Activated CD4-positive, CD25-positive, alpha-beta regulatory T cell (primary cell): ENCODE data around the gene TOM1L1.
"Not testable (repeated sequence)": the region's sequence is repeated elsewhere in the genome, so short reads cannot be mapped to it uniquely, and the experiment has no call there.

ENCODE experiments used
- DNase-seq, 4 experiments: peaks; one replicate each; lab custom pipeline; 2025; lab: John Stamatoyannopoulos, UW

TOM1L1 gene

GRCh38 chr17:54900457-54901229 is at the start of gene TOM1L1:
Gene TOM1L1 (plus strand): TSS chr17:54900852. CDS start chr17:54900866, 14 bp downstream.
- no peak for DNase-seq

- no peak for DNase-seq
Measured at GRCh38 chr17:54859187-54859586, 41.5 kb upstream of the TOM1L1 start.

DNA sequence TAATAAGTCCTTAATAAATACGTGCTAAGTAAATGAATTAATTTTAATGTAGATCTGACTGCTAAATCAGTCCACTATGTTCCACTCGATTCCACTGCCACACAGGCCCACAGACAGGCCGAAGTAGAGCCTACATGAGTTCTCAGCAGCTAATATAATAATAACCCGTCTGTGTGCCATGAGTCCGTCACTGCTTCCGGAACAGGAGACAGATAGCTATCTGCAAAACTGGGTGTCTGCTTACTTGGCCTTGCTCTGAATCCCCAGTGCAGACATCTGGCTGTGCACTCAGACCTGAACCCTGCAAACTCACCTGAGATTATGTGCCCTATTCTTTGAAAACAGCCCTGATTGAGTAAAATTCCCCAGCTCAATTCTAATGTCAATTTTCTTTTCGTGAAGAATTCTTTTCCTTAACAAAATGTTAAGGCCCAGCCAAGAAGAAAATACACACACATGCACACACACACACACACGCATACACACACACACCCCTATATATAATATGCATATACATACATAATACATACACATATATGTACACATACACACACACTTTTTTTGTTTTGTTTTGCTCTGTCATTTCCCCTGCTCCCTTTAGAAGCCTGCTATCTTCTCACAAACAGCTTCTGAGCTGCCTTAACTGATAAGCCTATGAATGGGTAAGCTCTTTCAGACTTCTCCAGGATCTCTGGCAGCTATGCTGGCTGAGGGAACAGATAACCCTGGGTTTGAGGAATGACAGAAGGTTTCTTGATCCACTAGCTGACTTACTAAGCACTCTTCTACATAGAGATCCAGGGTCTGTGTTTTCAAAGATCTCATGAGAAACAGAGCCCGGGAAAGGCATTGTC is 39.8 kb upstream of the TOM1L1 start:
- DNase-seq, result no peak

- no peak for DNase-seq
Measured at GRCh38 chr17:54861471-54861983, 39.1 kb upstream of the TOM1L1 start.

DNA sequence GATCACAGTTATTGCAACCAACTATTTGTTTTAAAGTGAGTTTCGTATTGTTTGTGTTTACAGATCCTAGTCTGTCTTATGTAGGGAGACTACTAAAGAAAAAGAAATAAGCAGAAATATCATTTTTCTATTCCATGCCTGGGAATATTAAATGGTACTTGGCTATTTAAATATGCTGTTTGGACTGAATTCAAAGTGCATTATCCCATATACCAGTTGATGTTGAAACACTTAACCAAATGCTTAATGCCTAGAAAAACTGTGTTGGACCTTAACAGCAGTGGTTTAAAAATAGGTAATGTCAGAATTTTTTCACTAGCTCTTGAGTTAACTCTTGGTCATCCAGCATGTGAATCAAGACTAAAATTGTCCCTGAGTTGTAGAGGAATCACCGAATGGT is 37.5 kb upstream of the TOM1L1 start:
- DNase-seq, result no peak

DNA sequence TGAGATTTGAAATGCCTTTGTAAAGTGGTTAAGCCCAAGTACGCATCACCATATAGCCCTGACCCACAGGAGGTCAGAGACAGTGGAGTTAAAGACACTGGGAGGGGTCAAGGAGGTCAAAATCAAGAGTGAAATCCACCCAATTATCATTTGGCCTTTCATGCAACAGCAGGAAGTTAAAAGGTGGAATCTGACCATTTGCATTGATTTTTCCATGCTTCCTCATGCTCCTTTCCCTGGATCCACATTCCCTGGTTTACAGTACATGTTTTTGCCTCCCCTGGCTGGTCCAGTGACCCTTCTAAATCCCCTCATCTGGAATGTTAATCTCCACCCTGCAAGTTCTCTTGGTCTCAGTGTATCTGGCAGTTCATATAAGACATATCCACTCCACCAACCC is 36.6 kb upstream of the TOM1L1 start:
- DNase-seq, result no peak

GRCh38 chr17:54864636-54865356 is 35.9 kb upstream of the TOM1L1 start:
- no peak for DNase-seq

DNA sequence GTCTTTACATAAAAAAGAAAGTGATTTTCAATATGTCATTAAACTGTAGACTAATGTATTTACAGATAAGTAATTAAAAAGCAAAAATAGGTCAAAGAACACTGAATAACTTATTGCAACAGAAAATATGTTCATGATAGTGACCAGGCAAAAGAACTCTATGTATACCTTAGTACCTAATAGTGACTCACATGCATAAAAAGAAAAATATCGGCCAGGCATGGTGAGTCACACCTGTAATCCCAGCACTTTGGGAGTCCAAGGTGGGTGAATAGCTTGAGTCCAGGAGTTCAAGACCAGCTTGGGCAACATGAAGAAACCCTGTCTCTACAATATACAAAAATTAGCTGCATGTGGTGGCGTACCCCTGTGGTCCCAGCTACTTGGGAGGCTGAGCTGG is 33.0 kb upstream of the TOM1L1 start:
- no peak for DNase-seq

- no peak for DNase-seq
Measured at GRCh38 chr17:54870671-54871175, 29.9 kb upstream of the TOM1L1 start.

DNA sequence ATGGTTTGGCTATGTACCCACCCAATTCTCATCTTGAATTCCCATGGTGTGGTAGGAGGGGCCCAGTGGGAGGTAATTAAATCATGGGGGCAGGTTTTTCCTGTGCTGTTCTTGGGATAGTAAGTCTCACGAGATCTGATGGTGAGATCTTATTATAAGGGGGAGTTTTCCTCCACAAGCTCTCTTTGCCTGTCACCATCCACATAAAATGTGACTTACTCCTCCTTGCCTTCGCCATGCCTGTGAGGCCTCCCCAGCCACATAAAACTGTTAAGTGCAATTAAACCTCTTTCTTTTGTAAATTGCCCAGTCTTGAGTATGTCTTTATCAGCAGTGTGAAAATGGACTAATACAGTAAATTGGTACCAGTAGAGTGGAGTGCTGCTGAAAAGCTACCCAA is 24.7 kb upstream of the TOM1L1 start:
- not testable (repeated sequence) for DNase-seq

DNA sequence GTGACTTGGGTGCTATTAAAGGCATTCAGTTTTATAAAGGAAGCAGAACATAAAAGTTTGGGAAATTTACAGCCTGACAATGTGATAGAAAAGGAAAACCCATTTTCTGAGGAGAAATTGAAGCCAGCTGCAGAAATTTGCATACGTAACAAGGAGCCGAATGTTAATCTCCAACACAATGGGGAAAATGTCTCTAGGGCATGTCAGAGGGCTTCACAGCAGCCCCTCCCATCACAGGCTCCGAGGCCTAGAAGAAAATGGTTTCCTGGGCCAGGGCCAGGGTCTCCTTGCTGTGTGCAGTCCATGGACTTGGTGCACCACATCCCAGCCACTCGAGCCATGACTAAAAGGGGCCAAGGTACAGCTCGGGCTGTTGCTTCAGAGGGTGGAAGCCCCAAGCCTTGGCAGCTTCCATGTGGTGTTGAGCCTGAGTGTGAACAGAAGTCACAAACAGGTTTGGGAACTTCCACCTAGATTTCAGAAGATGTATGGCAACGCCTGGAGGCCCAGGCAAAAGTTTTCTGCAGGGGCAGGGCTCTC is 23.9 kb upstream of the TOM1L1 start:
- DNase-seq, result no peak

DNA sequence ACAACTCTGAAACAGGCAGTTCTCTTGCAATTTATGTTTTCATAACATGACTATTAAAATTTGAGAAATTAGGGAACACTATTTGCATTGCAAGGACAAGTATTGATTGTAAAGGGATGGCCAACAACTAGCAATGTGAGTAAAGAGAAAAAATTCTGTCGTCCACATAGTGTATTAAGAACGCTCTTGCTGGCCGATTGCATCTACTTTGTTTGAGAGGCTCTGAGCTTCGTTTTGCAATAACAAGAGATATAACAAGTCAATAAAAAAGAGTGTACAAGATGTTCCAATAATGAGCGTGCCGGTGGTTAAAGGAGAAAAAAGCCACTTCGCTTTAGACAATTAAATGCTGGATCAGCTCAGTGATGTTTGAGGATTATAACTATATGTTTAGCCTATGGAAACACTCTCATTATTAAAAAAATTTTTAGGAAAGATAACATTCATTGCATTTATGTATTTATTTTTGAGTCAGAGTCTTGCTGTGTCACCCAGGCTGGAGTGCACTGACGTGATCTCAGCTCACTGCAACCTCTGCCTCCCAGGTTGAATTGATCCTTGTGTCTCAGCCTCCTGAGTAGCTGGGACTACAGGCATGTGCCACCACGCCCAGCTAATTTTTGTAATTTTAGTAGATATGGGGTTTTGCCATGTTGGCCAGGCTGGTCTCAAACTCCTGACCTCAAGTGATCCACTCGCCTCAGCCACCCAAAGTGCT is 19.2 kb upstream of the TOM1L1 start:
- DNase-seq, result no peak

DNA sequence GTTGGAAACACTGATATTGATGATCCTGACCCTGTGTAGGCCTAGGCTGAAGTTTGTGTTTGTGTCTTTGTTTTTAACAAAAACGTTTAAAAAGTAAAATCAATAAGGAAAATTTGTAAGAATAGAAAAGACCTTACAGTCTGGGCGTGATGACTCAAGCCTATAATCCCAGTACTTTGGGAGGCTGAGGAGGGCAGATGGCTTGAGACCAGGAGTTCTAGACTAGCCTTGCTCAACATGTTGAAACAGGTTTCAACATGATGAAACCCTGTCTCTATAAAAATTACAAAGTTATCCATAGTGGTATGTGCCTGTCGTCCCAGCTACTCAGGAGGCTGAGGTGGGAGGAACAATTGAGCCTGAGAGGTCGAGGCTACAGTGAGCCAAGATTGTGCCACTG is 18.3 kb upstream of the TOM1L1 start:
- no peak for DNase-seq

- no peak for DNase-seq
Measured at GRCh38 chr17:54882950-54883349, 17.7 kb upstream of the TOM1L1 start.

DNA sequence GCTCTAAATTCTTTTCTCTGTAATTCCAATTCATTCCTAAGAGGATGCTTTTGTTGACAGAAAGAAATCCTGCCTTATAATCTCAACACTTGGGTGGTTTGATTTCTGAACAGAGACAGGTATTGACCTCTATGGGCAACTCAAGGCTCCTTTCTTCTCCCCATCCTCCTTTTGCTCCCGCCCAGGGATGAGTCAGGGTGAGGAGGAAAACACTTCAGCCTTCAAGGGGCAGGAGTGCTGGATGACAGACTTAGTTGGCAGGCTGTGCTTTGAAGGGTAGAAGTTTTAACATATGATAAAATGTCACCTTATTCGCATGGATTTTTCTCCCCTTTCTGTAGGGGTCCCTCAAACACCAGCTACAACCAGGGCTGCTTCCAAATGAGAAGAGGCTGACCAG is 16.7 kb upstream of the TOM1L1 start:
- no peak for DNase-seq

- no peak for DNase-seq
Measured at GRCh38 chr17:54887787-54888186, 12.9 kb upstream of the TOM1L1 start.

- no peak for DNase-seq
Measured at GRCh38 chr17:54888254-54888653, 12.4 kb upstream of the TOM1L1 start.

DNA sequence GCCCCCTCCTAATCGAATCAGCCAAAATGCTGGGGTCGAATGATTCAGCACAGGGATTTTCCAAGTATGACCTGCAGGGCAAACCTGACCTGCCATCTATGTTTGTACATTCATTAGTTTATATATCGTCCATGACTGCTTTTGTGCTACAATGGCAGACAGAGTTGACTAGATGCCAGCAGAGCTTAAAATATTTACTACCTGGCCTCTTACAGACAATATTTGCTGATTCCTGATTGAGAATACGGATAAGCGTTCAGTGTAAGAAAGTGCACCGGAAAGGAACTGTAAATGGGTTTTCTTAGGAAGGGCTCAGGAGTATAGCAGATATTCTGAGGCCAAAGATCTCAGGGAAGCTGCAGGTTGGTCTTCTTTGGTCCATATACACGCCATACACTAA is 11.7 kb upstream of the TOM1L1 start:
- no peak for DNase-seq

- no peak for DNase-seq
Measured at GRCh38 chr17:54891176-54891821, 9.4 kb upstream of the TOM1L1 start.

GRCh38 chr17:54892360-54892759 is 8.3 kb upstream of the TOM1L1 start:
- no peak for DNase-seq

GRCh38 chr17:54898576-54898975 is 2.1 kb upstream of the TOM1L1 start:
- DNase-seq, result no peak
